OCI-LY1 (cell line): Measurements from ENCODE around the gene CAPN7.

Experiments
- H2AFZ ChIP-seq: fragments of 200-600 bp; sonication (generic), shearing (Covaris generic); 2 replicates; pipeline ENCODE4 v1.6.0; 2014; ENCODE audit warnings: antibody characterized with exemption, mild to moderate bottlenecking, low read length
- H3F3A ChIP-seq: fragments of 200-600 bp; sonication (generic), shearing (Covaris generic); 2 replicates; pipeline ENCODE4 v1.6.0; 2014; ENCODE audit warnings: mild to moderate bottlenecking, antibody characterized with exemption, low read length, moderate library complexity; ENCODE audit not compliant: insufficient read depth
- H3K27ac ChIP-seq: fragments of 200-600 bp; sonication (generic); 2 replicates; pipeline ENCODE4 v1.5.1; 2014; ENCODE audit warnings: low read length, mixed run types, mild to moderate bottlenecking, low read depth; ENCODE audit not compliant: poor library complexity, severe bottlenecking
- H3K27me3 ChIP-seq: fragments of 200-600 bp; sonication (generic); 2 replicates; pipeline ENCODE4 v1.6.0; 2014; ENCODE audit warnings: antibody characterized with exemption, mild to moderate bottlenecking, low read length, moderate library complexity; ENCODE audit not compliant: insufficient read depth
- H3K36me3 ChIP-seq: fragments of 200-600 bp; sonication (generic); 2 replicates; pipeline ENCODE4 v1.6.1; 2014; ENCODE audit warnings: mild to moderate bottlenecking, antibody characterized with exemption, low read length, moderate library complexity, mixed read lengths; ENCODE audit not compliant: insufficient read depth
- H3K4me1 ChIP-seq: fragments of 200-600 bp; sonication (generic); 2 replicates; pipeline ENCODE4 v1.5.1; 2014; ENCODE audit warnings: mild to moderate bottlenecking, low read length, moderate library complexity; ENCODE audit not compliant: insufficient read depth, severe bottlenecking
- H3K4me2 ChIP-seq: fragments of 200-600 bp; sonication (generic), shearing (Covaris generic); 2 replicates; pipeline ENCODE4 v1.6.1; 2014; ENCODE audit warnings: low read length
- H3K4me3 ChIP-seq: fragments of 200-600 bp; sonication (generic); 2 replicates; pipeline ENCODE4 v1.5.1; 2014; ENCODE audit warnings: low read length, low read depth, mild to moderate bottlenecking, mixed read lengths; ENCODE audit not compliant: poor library complexity, severe bottlenecking
- H3K79me2 ChIP-seq: fragments of 200-600 bp; shearing (Covaris generic); 2 replicates; pipeline ENCODE4 v1.6.1; 2016; ENCODE audit warnings: mixed run types, low read length, mixed read lengths; ENCODE audit not compliant: insufficient read depth
- H3K9ac ChIP-seq: fragments of 200-600 bp; sonication (generic), shearing (Covaris generic); 2 replicates; pipeline ENCODE4 v1.6.1; 2014; ENCODE audit warnings: mild to moderate bottlenecking, low read length, mixed read lengths
- H3K9me2 ChIP-seq: fragments of 200-600 bp; sonication (generic), shearing (Covaris generic); 2 replicates; pipeline ENCODE4 v1.6.1; 2014; ENCODE audit warnings: low read depth, mild to moderate bottlenecking, low read length, mixed read lengths
- H3K9me3 ChIP-seq: fragments of 200-600 bp; shearing (Covaris generic); 2 replicates; pipeline ENCODE4 v1.6.1; 2014; ENCODE audit warnings: low read length, mixed read lengths
- H4K20me1 ChIP-seq: fragments of 200-600 bp; sonication (generic), shearing (Covaris generic); 2 replicates; pipeline ENCODE4 v1.6.0; 2016; ENCODE audit warnings: mild to moderate bottlenecking, low read length; ENCODE audit not compliant: insufficient read depth
- EZH2 ChIP-seq: fragments of 200-600 bp; sonication (generic), shearing (Covaris generic); IDR thresholded peaks from 2 replicates; pipeline ENCODE4 v1.8.0; 2017; ENCODE audit warnings: borderline replicate concordance, mixed run types, mild to moderate bottlenecking, antibody characterized with exemption, low read length, moderate library complexity, mixed read lengths
- TF ChIP-seq, protein P1 (sequence below): fragments of 200-600 bp; sonication (generic), shearing (Covaris generic); IDR thresholded peaks from 2 replicates; pipeline ENCODE4 v1.5.1; 2017; ENCODE audit warnings: mild to moderate bottlenecking, antibody characterized with exemption, low read length, moderate library complexity, mixed read lengths

CAPN7 gene

DNA sequence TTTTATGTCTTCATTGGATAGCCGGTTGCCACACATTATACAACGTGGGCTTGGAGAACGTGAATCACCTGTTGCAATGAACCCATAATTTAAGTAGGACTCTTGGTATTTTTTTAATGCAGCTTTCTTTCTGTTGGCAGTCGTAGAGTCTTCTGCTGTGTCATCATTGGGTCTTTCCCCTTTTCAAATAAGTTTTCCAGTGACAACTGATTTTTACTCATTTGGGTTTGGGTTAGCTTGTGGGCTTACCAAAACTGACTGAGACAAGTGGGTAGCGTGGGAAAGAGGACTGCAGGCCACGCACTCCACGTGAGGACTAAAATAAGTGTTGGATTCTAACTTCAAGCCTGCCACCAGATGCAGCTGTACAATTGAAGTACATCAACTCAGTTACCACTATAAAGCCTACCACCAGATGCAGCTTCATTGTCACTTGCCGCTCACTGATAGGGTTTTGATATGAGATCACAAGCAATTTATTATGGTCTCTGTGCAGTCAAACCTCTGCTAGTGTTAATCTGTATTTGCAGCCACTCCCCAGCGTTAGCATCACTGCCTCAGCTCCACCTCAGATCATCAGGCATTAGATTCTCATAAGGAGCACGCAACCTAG lies 6.4 kb upstream of the CAPN7 start:
- Histone ChIP-seq H3K79me2 (no peaks in the 10 kb centered on the region), H3K9me3 (no peaks in the 10 kb centered on the region), H3K4me3 (no peak overlapping the region), H3K9ac (no peak overlapping the region), H2AFZ (no peak overlapping the region), H3K4me2 (no peak overlapping the region), H3K27ac (no peak overlapping the region), H3K9me2 (no peaks in the 10 kb centered on the region), H3F3A (peaks cover under 1% of the 10 kb centered on the region; the same call in 1 of the 2 replicates), H3K36me3 (no peaks in the 10 kb centered on the region), H4K20me1 (no peaks in the 10 kb centered on the region), H3K4me1 (no peaks in the 10 kb centered on the region), H3K27me3 (no peaks in the 10 kb centered on the region)
- TF ChIP-seq EZH2 = no peak

DNA sequence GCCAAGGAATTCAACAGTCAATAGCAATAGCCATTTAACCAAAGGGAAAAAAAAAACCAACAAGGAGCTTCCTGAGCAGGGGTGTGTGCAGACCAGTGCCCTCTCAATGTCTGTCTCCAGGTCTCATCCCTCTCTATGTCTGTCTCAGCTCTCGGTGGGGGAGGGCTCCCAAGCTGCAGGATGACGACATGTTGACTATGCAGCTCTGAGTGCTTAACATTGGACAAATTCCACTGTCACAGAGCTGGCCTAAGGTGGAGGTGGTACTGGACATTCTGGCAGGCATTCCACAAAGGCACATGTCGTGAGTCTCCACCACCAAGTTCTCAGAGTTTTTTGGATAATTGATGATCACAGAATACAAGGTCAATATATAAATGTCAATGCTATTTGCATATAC lies 2.0 kb upstream of the CAPN7 start:
- Histone ChIP-seq H3K9ac (no peak overlapping the region), H3K4me3 (no peak overlapping the region), H2AFZ (no peak overlapping the region), H3K27ac (no peak overlapping the region), H3F3A (peaks cover 5% of the 10 kb centered on the region; the same call in 1 of the 2 replicates), H3K4me2 (no peak overlapping the region), H3K4me1 (peaks cover 28% of the 10 kb centered on the region), H3K27me3 (no peaks in the 10 kb centered on the region), H4K20me1 (no peaks in the 10 kb centered on the region), H3K9me3 (no peaks in the 10 kb centered on the region), H3K79me2 (peaks cover 17% of the 10 kb centered on the region), H3K9me2 (no peaks in the 10 kb centered on the region), H3K36me3 (no peaks in the 10 kb centered on the region)
- no peak for TF ChIP-seq EZH2
- TF ChIP-seq, protein P1, sequence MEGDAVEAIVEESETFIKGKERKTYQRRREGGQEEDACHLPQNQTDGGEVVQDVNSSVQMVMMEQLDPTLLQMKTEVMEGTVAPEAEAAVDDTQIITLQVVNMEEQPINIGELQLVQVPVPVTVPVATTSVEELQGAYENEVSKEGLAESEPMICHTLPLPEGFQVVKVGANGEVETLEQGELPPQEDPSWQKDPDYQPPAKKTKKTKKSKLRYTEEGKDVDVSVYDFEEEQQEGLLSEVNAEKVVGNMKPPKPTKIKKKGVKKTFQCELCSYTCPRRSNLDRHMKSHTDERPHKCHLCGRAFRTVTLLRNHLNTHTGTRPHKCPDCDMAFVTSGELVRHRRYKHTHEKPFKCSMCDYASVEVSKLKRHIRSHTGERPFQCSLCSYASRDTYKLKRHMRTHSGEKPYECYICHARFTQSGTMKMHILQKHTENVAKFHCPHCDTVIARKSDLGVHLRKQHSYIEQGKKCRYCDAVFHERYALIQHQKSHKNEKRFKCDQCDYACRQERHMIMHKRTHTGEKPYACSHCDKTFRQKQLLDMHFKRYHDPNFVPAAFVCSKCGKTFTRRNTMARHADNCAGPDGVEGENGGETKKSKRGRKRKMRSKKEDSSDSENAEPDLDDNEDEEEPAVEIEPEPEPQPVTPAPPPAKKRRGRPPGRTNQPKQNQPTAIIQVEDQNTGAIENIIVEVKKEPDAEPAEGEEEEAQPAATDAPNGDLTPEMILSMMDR = no peak

- H3K79me2 ChIP-seq = peaks cover 17% of the 10 kb centered on the region
- peak overlapping the region; percentile 85 for H2AFZ ChIP-seq
- peak overlapping the region; percentile 85 for H3K4me2 ChIP-seq
- H4K20me1 ChIP-seq = no peaks in the 10 kb centered on the region
- peaks cover 5% of the 10 kb centered on the region; the same call in 1 of the 2 replicates for H3F3A ChIP-seq
- TF ChIP-seq, protein P1 = no peak
- no peaks in the 10 kb centered on the region for H3K36me3 ChIP-seq
- H3K4me3 ChIP-seq = peak overlapping the region; percentile 81
- no peaks in the 10 kb centered on the region for H3K9me3 ChIP-seq
- peak overlapping the region; percentile 2 for H3K27ac ChIP-seq
- peak overlapping the region; percentile 69 for H3K9ac ChIP-seq
- H3K4me1 ChIP-seq = peaks cover 28% of the 10 kb centered on the region
- H3K9me2 ChIP-seq = no peaks in the 10 kb centered on the region
- no peaks in the 10 kb centered on the region for H3K27me3 ChIP-seq
These were observed 538 bp upstream of the CAPN7 start for GRCh38 chr3:15205482-15205933.
